Dermis microvascular lymphatic vessel endothelial cell (primary cell): Measurements from ENCODE around the gene C11orf98. TPM values are rescaled to one million over a fixed set of nuclear protein-coding genes. Genes with fewer than 3 reads are reported as not detected.
"Not testable (repeated sequence)": the region's sequence is repeated elsewhere in the genome, so short reads cannot be mapped to it uniquely, and the experiment has no call there.

ENCODE experiments used
- DNase-seq, 2 donors: peaks; one replicate each; pipeline versions ENCODE4 v3.0.0 to v3.0.0-alpha.2; 2010; ENCODE audit warnings: low read depth in 2 of 2
- total RNA-seq: library from RNA; depleted of rRNA; stranded (reverse); fragments of >200 nt; gene quantifications from 2 replicates; pipeline ENCODE4 v1.2.1, GENCODE V29; 2014

Gene C11orf98
- total RNA-seq, 1 donor from 2014 or later, result 24.4 TPM

GRCh38 chr11:62687508-62688396 is 22.7 kb upstream of the C11orf98 start:
- DNase-seq, result no peak

GRCh38 chr11:62682518-62682917 is 17.5 kb upstream of the C11orf98 start:
- no peak for DNase-seq

GRCh38 chr11:62680825-62681240 is 15.8 kb upstream of the C11orf98 start:
- peak; percentile 71 to 82 for DNase-seq

DNA sequence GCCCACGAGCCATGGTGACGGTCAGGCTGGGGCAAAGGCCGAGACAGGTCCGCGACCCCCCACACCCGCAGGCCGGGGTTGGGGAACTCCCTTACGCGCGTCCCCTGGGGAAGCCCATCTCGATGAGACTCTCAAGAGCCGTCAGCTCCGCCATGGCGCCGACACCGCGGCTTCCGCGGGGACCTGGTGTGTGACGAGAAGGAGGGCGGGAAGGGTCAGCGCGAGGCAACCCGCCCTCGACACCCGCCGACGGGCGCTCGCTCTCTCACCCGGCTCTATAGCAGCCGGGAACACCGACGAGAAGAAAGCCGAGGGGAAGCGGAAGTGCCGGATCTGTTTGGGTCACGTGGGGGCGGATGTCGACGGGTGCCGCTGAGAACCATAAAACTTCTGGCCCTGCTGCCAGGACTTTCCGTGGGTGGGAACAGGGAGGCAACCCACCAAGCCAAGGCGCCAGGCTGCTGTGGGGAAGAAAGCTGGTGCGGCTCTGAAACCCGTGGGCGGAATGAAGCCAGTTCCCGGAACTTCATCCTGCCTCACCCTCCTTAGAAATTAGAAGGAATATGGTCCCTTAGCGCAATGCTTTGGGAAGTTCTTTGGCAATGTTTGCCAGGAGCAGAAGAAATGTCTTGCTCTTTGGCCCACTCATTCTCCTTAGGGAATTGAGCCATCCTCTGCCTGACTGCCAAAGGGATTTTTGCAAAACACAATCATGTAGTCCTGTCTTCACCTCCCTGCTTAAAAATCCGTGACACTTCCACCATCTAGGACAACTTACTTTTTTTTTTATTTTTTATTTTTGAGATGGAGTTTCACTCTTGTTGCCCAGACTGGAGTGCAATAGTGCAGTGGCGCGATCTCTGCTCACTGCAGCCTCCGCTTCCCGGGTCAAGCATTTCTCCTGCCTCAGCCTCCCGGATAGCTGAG is 14.0 kb upstream of the C11orf98 start, which contains the start of gene UBXN1:
Gene UBXN1 (minus strand): TSS at position 304 of the 927 bp plus-strand sequence. CDS start 150 bp downstream, at position 154.
- peak; percentile 74 to 89 for DNase-seq

- no peak for DNase-seq
These were observed 13.4 kb upstream of the C11orf98 start for GRCh38 chr11:62678433-62678769.

GRCh38 chr11:62677714-62678113 is 12.7 kb upstream of the C11orf98 start:
- DNase-seq, result no peak

DNA sequence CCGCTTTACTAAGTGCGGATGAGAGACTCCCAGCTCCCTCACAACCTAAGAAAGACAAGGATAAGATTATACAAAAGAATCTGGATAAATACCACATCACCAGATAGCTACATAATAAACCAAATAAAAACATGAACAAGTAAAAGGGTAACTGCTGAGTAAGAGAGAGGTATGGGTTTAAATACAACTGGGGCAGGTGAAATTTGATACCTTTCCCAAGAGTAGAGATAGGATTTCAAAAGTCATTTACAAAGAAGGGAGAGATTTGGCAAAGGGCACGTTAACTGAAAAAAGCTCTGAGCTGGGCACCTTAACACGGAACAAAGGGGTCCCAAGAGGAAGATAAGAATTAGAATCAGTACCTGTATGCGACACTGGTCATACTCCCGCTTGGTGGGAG is 12.1 kb upstream of the C11orf98 start:
- no peak for DNase-seq

DNA sequence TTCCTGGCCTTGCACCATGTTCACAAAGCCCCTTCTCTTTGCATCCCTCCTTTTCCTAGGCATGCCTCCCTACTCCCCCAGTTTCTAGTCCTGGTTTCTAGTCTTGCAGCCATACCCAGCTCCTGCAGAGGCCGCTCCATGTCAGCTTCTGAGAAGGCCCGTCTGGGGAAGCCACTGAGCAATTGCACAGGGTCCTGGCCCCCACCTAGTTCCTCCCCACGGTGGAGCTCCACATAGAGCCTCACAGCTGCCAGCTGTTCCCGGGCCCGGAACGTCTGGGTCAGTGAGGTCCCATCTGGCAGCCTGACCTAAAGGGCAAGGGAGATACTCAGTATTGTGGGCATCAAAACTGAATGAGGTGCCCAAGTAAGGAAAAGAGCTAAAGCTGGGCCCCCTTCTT is 11.7 kb upstream of the C11orf98 start:
- DNase-seq, result no peak

DNA sequence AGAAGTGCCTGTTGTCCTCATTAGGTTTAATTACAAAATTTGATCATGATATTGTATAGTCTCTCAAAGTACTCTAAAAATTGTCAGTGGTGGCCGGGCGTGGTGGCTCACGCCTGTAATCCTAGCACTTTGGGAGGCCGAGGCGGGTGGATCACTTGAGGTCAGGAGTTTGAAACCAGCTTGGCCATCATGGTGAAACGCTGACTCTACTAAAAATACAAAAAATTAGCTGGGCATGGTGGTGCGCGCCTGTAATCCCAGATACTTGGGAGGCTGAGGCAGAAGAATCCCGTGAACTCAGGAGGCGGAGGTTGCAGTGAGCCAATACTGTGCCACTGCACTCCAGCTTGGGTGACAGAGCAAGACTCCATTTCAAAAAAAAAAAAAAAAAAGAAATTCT is 10.4 kb upstream of the C11orf98 start:
- not testable (repeated sequence) for DNase-seq

DNA sequence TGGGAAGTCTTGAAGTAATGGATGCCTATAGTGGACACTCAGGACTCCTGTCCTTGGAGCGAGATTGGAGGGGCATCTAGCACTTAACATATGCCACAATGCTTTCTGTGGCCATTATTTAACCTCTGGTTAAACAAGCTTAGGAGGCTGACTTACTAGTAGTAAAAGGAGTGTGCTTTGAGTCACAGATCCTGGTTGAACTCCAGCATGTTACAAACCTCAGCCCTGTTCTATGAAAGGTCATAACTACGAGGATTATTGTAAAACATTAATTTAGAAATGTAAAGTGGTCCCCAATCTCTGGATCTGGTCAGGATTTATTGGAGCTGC is 8.2 kb upstream of the C11orf98 start:
- no peak for DNase-seq

- DNase-seq, result peak; percentile 65 to 87
These were observed 6.8 kb upstream of the C11orf98 start, which contains the start of the genes LBHD1 and UQCC3 for GRCh38 chr11:62671608-62672389. TSS of gene LBHD1 (minus strand) at chr11:62672267. CDS start at chr11:62670031, 2,236 bp downstream. TSS of gene UQCC3 (plus strand) at chr11:62671673. CDS start at chr11:62671746, 73 bp downstream.

DNA sequence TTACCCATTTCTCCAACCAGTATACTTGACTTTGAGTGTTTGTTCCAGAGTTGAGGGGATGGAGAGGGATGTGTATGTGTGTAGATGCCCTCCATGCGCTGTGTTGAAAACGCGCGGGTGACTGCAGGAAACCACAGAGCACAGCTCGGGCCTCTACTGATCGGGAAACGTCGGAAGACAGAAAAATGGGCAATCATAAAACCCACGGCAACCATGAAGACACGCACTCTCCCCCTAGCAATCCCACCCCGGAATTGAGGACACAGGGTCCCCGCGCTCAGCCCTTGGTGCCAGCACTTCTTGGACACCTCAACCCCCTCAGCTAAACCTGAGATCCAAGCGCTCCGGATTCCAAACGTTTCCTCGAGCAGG is 6.2 kb upstream of the C11orf98 start:
- no peak for DNase-seq

GRCh38 chr11:62669420-62670161 is 4.6 kb upstream of the C11orf98 start:
- no peak for DNase-seq

- no peak for DNase-seq
These were observed 2.5 kb upstream of the C11orf98 start for GRCh38 chr11:62667460-62667859.

GRCh38 chr11:62666259-62666926 is 1.4 kb upstream of the C11orf98 start:
- DNase-seq, result no peak

- DNase-seq, result peak in 1 of 2 donors; percentile 68
These were observed 719 bp upstream of the C11orf98 start for GRCh38 chr11:62665599-62666258.

DNA sequence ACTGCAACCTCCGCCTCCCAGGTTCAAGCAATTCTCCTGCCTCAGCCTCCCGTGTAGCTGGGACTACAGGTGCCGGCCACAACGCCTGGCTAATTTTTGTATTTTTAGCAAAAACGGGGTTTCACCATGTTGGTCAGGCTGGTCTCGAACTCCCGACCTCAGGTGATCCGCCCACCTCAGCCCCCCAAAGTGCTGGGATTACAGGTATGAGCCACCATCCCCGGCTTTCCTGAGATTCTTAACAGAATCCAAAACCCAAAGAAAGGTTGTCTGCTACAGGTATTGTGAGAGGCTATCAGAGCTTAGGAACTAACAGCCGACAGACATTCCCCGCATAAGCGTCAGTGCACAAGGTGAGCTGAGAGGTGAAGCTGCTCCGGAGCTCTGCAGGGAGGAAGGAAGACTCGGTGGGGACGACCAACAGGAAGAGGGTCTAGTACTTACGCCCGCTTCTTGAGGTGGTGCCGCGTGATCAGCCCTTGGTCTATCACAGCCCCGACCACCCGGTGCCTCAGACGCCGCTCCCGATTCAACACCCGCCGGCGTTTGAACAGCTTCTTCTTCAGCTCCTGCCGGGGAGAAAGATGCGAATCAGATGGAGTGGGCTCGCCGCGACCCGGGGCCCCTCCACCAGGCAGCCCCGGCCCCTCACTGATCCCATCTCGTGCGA is 470 bp downstream of the C11orf98 start:
- peak in 1 of 2 donors; percentile 52 for DNase-seq

DNA sequence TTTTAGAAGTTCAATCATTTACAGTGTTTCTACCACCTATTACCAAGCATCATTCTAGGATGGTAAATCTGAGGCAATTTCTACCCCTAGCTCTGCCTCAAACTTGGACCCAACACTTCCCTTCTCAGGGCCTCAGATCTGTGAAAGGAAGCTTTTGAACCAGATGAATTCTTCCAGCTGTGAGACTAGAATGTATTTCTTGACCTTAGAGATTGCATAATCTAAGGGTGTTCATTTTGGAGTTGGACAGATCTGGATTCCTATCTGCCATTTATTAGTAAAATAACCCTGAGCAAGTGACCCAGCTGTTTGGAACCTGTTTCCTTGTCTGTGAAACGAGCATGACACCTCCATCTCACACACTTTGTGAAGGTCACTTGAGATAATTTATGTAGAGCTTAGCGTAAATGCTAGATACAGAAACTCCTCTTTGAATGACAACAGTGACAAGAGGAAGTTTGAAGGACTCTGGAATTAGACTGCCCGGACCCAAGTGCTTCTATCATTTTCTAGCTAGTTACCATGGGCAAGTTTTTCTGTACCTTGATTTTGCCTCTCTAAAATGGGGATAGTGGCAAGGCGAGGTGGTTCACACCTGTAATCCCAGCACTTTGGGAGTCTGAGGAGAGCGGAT is 8.1 kb downstream of the C11orf98 start:
- no peak for DNase-seq
